PC-3 (cell line): ENCODE results near the gene NANOGP8. TPM values are rescaled to one million over a fixed set of nuclear protein-coding genes. Genes with fewer than 3 reads are reported as not detected.

ENCODE experiments used
- ATAC-seq: fragments of 200-7000 bp; cut with Tn5 transposase; 2 replicates; pipeline ENCODE4 v1.9.1; 2020; ENCODE audit warnings: mild to moderate bottlenecking, moderate library complexity
- BruUV-seq: library from RNA; stranded (reverse); fragments of 400-500 nt; replicated peaks from 2 replicates; lab custom pipeline; 2021; lab: Mats Ljungman, UMichigan
- CTCF ChIA-PET: fragments of 300-600 bp; sonication (Branson Sonifier 250); formaldehyde crosslinking; loops from one replicate; lab custom pipeline; 2022; ENCODE audit warnings: antibody characterized with exemption; lab: Charles Lee
- POLR2A ChIA-PET: fragments of 300-600 bp; sonication (Branson Sonifier 250); formaldehyde crosslinking; loops from one replicate; lab custom pipeline; 2022; ENCODE audit warnings: antibody characterized with exemption; ENCODE audit not compliant: unreplicated experiment; lab: Charles Lee
- DNase-seq: peaks from one replicate; pipeline ENCODE4 v3.0.0-alpha.2; 2015
- H2AFZ ChIP-seq: fragments of 300-600 bp; sonication (generic); 2 replicates; pipeline ENCODE4 v1.6.0; 2016; ENCODE audit warnings: antibody characterized with exemption, low read length
- H3F3A ChIP-seq: fragments of 300-600 bp; sonication (generic); one replicate; pipeline ENCODE4 v1.6.0; 2017; ENCODE audit warnings: antibody characterized with exemption, low read length, control low read depth, mild to moderate bottlenecking; ENCODE audit not compliant: unreplicated experiment
- H3K27ac ChIP-seq: fragments of 300-600 bp; sonication (generic); 2 replicates; pipeline ENCODE4 v1.5.1; 2016; ENCODE audit warnings: mild to moderate bottlenecking, low read length
- H3K27me3 ChIP-seq: fragments of 300-600 bp; sonication (generic); 2 replicates; pipeline ENCODE4 v1.6.1; 2016; ENCODE audit warnings: low read length, mixed read lengths
- H3K36me3 ChIP-seq: fragments of 300-600 bp; sonication (generic); 2 replicates; pipeline ENCODE4 v1.6.1; 2016; ENCODE audit warnings: low read depth, mixed run types, low read length, mixed read lengths
- H3K4me1 ChIP-seq: fragments of 300-600 bp; sonication (generic); 2 replicates; pipeline ENCODE4 v1.5.1; 2016; ENCODE audit warnings: low read length; ENCODE audit not compliant: insufficient read depth
- H3K4me2 ChIP-seq: fragments of 300-600 bp; sonication (generic); 2 replicates; pipeline ENCODE4 v1.6.0; 2016; ENCODE audit warnings: low read length
- H3K4me3 ChIP-seq: fragments of 300-600 bp; sonication (generic); 2 replicates; pipeline ENCODE4 v1.5.1; 2016; ENCODE audit warnings: mild to moderate bottlenecking, low read length, mixed read lengths
- H3K79me2 ChIP-seq: fragments of 300-600 bp; sonication (generic); 2 replicates; pipeline ENCODE4 v1.6.1; 2017; ENCODE audit warnings: low read length, mixed read lengths
- H3K9ac ChIP-seq: fragments of 300-600 bp; sonication (generic); 2 replicates; pipeline ENCODE4 v1.6.0; 2016; ENCODE audit warnings: mild to moderate bottlenecking, low read length
- H3K9me2 ChIP-seq: fragments of 300-600 bp; sonication (generic); replicated peaks from 2 replicates; pipeline ENCODE4 v1.6.1; 2016; ENCODE audit warnings: mixed run types, low read length, mixed read lengths
- H3K9me3 ChIP-seq: fragments of 300-600 bp; sonication (generic); 2 replicates; pipeline ENCODE4 v1.6.1; 2016; ENCODE audit warnings: low read length, mixed read lengths
- H4K20me1 ChIP-seq: fragments of 300-600 bp; sonication (generic); 2 replicates; pipeline ENCODE4 v1.6.1; 2016; ENCODE audit warnings: low read length, mixed read lengths
- CTCF ChIP-seq: fragments of 300-600 bp; sonication (generic); conservative IDR thresholded peaks from 2 replicates; pipeline ENCODE4 v1.5.1; 2017; ENCODE audit warnings: antibody characterized with exemption, low read depth, mild to moderate bottlenecking, low read length
- EZH2 ChIP-seq: fragments of 300-600 bp; sonication (generic); IDR thresholded peaks from one replicate; pipeline ENCODE4 v1.6.1; 2017; ENCODE audit warnings: antibody characterized with exemption, mild to moderate bottlenecking, low read length; ENCODE audit not compliant: unreplicated experiment
- EZH2phosphoT487 ChIP-seq: fragments of 300-600 bp; sonication (generic); IDR thresholded peaks from 2 replicates; pipeline ENCODE4 v1.6.1; 2018; ENCODE audit warnings: mild to moderate bottlenecking, antibody characterized with exemption, low read length, borderline replicate concordance
- intact Hi-C: fragments of 100-400 bp; cut with micrococcal nuclease; formaldehyde crosslinking; loops from 2 replicates; pipeline ENCODE4 v1.9.0; 2023
- total RNA-seq: library from RNA; depleted of rRNA; stranded (reverse); fragments of >200 nt; gene quantifications from 2 replicates; pipeline ENCODE4 v1.2.3, GENCODE V29; 2014

NANOGP8 gene
- total RNA-seq, 1 experiment from 2014 or later = not detected

- Histone ChIP-seq H3K27ac (no peak overlapping the region), H3K4me2 (no peak overlapping the region), H4K20me1 (no peaks in the 10 kb centered on the region), H3K9me2 (no peaks in the 10 kb centered on the region), H3K27me3 (no peaks in the 10 kb centered on the region), H3K4me3 (no peak overlapping the region), H3K36me3 (no peaks in the 10 kb centered on the region), H3K9me3 (no peaks in the 10 kb centered on the region), H3K79me2 (no peaks in the 10 kb centered on the region), H3K4me1 (no peaks in the 10 kb centered on the region), H3K9ac (no peak overlapping the region), H2AFZ (no peak overlapping the region), H3F3A (no peaks in the 10 kb centered on the region)
- DNase-seq = no peak
- ChIA-PET POLR2A (no interaction called here), CTCF (no interaction called here)
- TF ChIP-seq EZH2phosphoT487 (no peak), EZH2 (no peak), CTCF (no peak)
- BruUV-seq = no TSS peak
- ATAC-seq = no peak
- intact Hi-C loops = no loop called here
Observed at GRCh38 chr15:35129361-35129760, 44.3 kb upstream of the NANOGP8 start.

- Histone ChIP-seq H3K4me2 (no peak overlapping the region), H3K4me1 (no peaks in the 10 kb centered on the region), H3F3A (no peaks in the 10 kb centered on the region), H3K36me3 (no peaks in the 10 kb centered on the region), H3K9ac (no peak overlapping the region), H3K9me3 (no peaks in the 10 kb centered on the region), H3K79me2 (no peaks in the 10 kb centered on the region), H3K27ac (no peak overlapping the region), H3K4me3 (no peak overlapping the region), H4K20me1 (no peaks in the 10 kb centered on the region), H3K27me3 (no peaks in the 10 kb centered on the region), H2AFZ (no peak overlapping the region), H3K9me2 (no peaks in the 10 kb centered on the region)
- ATAC-seq (no peak), DNase-seq (no peak)
- BruUV-seq = no TSS peak
- ChIA-PET CTCF (no interaction called here), POLR2A (no interaction called here)
- TF ChIP-seq EZH2phosphoT487 (no peak), EZH2 (no peak), CTCF (no peak)
- intact Hi-C loops = no loop called here
Observed at GRCh38 chr15:35127717-35128116, 42.6 kb upstream of the NANOGP8 start.

GRCh38 chr15:35126236-35126635 lies 41.1 kb upstream of the NANOGP8 start:
- no TSS peak for BruUV-seq
- Histone ChIP-seq H3K79me2 (no peaks in the 10 kb centered on the region), H3K27ac (no peak overlapping the region), H3K27me3 (no peaks in the 10 kb centered on the region), H3K4me3 (no peak overlapping the region), H3K4me2 (no peak overlapping the region), H3K9ac (no peak overlapping the region), H3F3A (no peaks in the 10 kb centered on the region), H3K9me2 (no peaks in the 10 kb centered on the region), H3K4me1 (no peaks in the 10 kb centered on the region), H2AFZ (no peak overlapping the region), H3K9me3 (no peaks in the 10 kb centered on the region), H3K36me3 (no peaks in the 10 kb centered on the region), H4K20me1 (no peaks in the 10 kb centered on the region)
- ATAC-seq (no peak), DNase-seq (no peak)
- intact Hi-C loops = no loop called here
- ChIA-PET CTCF (no interaction called here), POLR2A (no interaction called here)
- no peak for TF ChIP-seq EZH2phosphoT487
- TF ChIP-seq EZH2 = no peak
- no peak for TF ChIP-seq CTCF
